Osteocyte (in vitro differentiated cells): Measurements from ENCODE around the gene RAB27B. TPM values are rescaled to one million over a fixed set of nuclear protein-coding genes. Genes with fewer than 3 reads are reported as not detected.

ENCODE experiments used
- DNase-seq: peaks from one replicate; pipeline ENCODE4 v3.0.0; 2021; ENCODE audit warnings: mixed read lengths; ENCODE audit not compliant: unreplicated experiment; ENCODE audit errors: extremely low spot score
- H3K27ac Mint-ChIP-seq: one replicate; pipeline ENCODE4 v1.8.0; 2021; ENCODE audit warnings: mild to moderate bottlenecking, mixed read lengths; ENCODE audit not compliant: unreplicated experiment
- H3K27me3 Mint-ChIP-seq: one replicate; pipeline ENCODE4 v1.8.0; 2021; ENCODE audit warnings: mixed read lengths; ENCODE audit not compliant: unreplicated experiment
- H3K36me3 Mint-ChIP-seq: one replicate; pipeline ENCODE4 v1.8.0; 2021; ENCODE audit warnings: mixed read lengths; ENCODE audit not compliant: unreplicated experiment
- H3K4me1 Mint-ChIP-seq: one replicate; pipeline ENCODE4 v1.8.0; 2021; ENCODE audit warnings: mixed read lengths; ENCODE audit not compliant: unreplicated experiment
- H3K4me3 Mint-ChIP-seq: one replicate; pipeline ENCODE4 v1.8.0; 2021; ENCODE audit warnings: mild to moderate bottlenecking, moderate library complexity, mixed read lengths; ENCODE audit not compliant: unreplicated experiment
- H3K9me3 Mint-ChIP-seq: one replicate; pipeline ENCODE4 v1.8.0; 2021; ENCODE audit warnings: mixed read lengths; ENCODE audit not compliant: unreplicated experiment
- total RNA-seq: library from RNA; stranded (reverse); gene quantifications from 2 replicates; pipeline ENCODE4 v1.2.1, GENCODE V29; 2021
- TF ChIP-seq, protein P1 (sequence below): fragments of 200-600 bp; sonication (generic); IDR thresholded peaks from 2 replicates; pipeline ENCODE4 v1.5.0; 2021; ENCODE audit warnings: antibody characterized with exemption, mild to moderate bottlenecking, moderate library complexity

RAB27B gene
- total RNA-seq, 1 donor from 2014 or later: 1.9 TPM

GRCh38 chr18:54932472-54932871 is 104.2 kb downstream of the RAB27B start:
- peaks cover 28% of the 10 kb centered on the region for H3K27me3 Mint-ChIP-seq
- no peak overlapping the region for H3K4me3 Mint-ChIP-seq
- H3K36me3 Mint-ChIP-seq: no peaks in the 10 kb centered on the region
- no peak overlapping the region for H3K27ac Mint-ChIP-seq
- no peaks in the 10 kb centered on the region for H3K9me3 Mint-ChIP-seq
- TF ChIP-seq, protein P1, sequence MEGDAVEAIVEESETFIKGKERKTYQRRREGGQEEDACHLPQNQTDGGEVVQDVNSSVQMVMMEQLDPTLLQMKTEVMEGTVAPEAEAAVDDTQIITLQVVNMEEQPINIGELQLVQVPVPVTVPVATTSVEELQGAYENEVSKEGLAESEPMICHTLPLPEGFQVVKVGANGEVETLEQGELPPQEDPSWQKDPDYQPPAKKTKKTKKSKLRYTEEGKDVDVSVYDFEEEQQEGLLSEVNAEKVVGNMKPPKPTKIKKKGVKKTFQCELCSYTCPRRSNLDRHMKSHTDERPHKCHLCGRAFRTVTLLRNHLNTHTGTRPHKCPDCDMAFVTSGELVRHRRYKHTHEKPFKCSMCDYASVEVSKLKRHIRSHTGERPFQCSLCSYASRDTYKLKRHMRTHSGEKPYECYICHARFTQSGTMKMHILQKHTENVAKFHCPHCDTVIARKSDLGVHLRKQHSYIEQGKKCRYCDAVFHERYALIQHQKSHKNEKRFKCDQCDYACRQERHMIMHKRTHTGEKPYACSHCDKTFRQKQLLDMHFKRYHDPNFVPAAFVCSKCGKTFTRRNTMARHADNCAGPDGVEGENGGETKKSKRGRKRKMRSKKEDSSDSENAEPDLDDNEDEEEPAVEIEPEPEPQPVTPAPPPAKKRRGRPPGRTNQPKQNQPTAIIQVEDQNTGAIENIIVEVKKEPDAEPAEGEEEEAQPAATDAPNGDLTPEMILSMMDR: no peak
- H3K4me1 Mint-ChIP-seq: no peaks in the 10 kb centered on the region
- no peak for DNase-seq

GRCh38 chr18:54938506-54938905 is 110.2 kb downstream of the RAB27B start:
- Mint-ChIP-seq H3K27ac (no peak overlapping the region), H3K27me3 (peaks cover 23% of the 10 kb centered on the region), H3K9me3 (no peaks in the 10 kb centered on the region), H3K4me1 (no peaks in the 10 kb centered on the region), H3K36me3 (no peaks in the 10 kb centered on the region), H3K4me3 (no peak overlapping the region)
- TF ChIP-seq, protein P1: no peak
- DNase-seq: no peak

DNA sequence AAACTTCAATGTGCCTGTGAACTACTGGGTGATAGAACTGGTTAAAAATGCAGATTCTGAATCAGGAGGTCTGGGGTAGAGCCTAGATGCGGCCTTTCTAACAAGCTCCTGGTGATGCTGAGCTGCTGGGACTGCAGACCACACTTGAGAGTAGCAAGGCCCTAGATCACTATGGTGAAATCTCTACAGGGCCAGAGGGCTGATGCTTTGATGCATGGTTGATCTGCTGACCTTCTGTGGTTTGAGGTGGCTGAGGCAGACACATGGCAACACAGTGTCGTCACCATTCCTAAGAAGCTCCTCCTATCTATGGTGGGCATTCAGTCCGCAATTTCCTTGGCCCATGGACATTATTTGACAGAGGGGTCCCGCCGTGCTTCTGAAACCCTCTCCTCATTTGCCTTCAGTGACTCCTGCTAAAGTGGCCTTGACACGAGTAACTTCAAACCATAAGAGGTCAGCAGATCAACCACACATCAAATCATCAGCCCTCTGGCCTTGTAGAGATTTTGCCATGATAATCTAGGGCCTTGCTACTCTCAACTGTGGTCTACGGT is 111.2 kb downstream of the RAB27B start:
- H3K9me3 Mint-ChIP-seq: no peaks in the 10 kb centered on the region
- H3K27ac Mint-ChIP-seq: no peak overlapping the region
- no peaks in the 10 kb centered on the region for H3K36me3 Mint-ChIP-seq
- no peaks in the 10 kb centered on the region for H3K4me1 Mint-ChIP-seq
- TF ChIP-seq, protein P1: no peak
- no peak for DNase-seq
- H3K4me3 Mint-ChIP-seq: no peak overlapping the region
- peaks cover 17% of the 10 kb centered on the region for H3K27me3 Mint-ChIP-seq

GRCh38 chr18:54942144-54942543 is 113.9 kb downstream of the RAB27B start:
- no peak for DNase-seq
- Mint-ChIP-seq H3K27ac (no peak overlapping the region), H3K4me1 (peaks cover 15% of the 10 kb centered on the region), H3K36me3 (no peaks in the 10 kb centered on the region), H3K4me3 (no peak overlapping the region), H3K27me3 (no peaks in the 10 kb centered on the region), H3K9me3 (no peaks in the 10 kb centered on the region)
- TF ChIP-seq, protein P1: no peak

DNA sequence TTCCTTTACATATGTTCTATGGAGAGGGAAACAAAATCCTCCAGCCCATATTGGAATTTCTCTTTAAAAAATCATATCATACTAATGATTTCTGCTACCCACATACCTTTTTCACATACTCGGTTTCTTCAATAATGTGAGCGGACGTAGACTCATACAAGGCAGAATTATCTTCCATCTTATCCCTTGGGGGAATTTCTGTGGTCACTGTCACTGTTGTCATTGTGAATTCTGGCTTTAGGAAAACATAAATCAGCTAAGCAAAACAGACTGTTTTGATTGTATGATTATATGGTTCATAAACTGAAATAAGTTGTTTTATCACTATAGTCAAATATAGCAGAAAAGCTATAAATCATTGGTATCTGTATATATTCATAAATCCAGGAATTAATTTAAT is 114.3 kb downstream of the RAB27B start:
- Mint-ChIP-seq H3K27me3 (no peaks in the 10 kb centered on the region), H3K36me3 (no peaks in the 10 kb centered on the region), H3K4me1 (peaks cover 15% of the 10 kb centered on the region), H3K4me3 (no peak overlapping the region), H3K27ac (no peak overlapping the region), H3K9me3 (no peaks in the 10 kb centered on the region)
- TF ChIP-seq, protein P1: no peak
- no peak for DNase-seq

Other genes with a start within 250 kb of the RAB27B start
- gene DYNAP, start 237.2 kb upstream of the RAB27B start, total RNA-seq: not detected in 2 replicates
- gene CCDC68, start 131.0 kb downstream of the RAB27B start, total RNA-seq: not detected in 2 replicates